Measurements from ENCODE around the gene ZNF608. TPM values are rescaled to one million over a fixed set of nuclear protein-coding genes. Genes with fewer than 3 reads are reported as not detected.

Gene ZNF608
- polyA plus RNA-seq, 2 donors, result 4.1 to 5.9 TPM

DNA sequence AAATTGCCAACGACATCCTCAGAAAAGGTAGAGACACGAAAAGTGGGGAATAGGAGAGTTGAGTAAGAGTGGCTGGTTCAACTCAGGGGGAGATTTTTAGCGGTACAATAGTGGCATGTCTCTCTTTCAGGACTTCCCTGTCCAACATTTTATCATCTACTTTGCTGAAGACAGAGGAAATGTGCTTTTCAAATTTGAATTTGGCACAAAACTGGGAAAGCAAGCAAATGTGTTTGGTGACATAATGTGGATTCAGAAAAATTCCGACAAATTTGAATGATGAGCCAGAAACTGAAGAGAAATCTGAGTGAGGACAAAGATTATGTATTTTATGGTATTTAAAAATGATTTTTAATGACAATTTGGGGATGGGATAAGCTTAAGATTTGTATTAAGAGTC lies 33.6 kb upstream of the ZNF608 start:
- no peak overlapping the region for H3K4me3 ChIP-seq (ENCODE audit: low read depth in 1 of 2, low read length in 2 of 2)
- no peaks in the 10 kb centered on the region for H3K36me3 ChIP-seq (ENCODE audit: control insufficient read depth in 2 of 2, insufficient read depth in 2 of 2, low read length in 1 of 2)
- no peaks in the 10 kb centered on the region for H3K4me1 ChIP-seq (ENCODE audit: control insufficient read depth in 2 of 2, insufficient read depth in 2 of 2, low read length in 1 of 2)
- 90 to 91% methylated on average over 4 of the region's 4 CpGs for WGBS, 2 donors
- no peaks in the 10 kb centered on the region for H3K9me3 ChIP-seq (ENCODE audit: control insufficient read depth in 2 of 2, insufficient read depth in 1 of 2, low read depth in 1 of 2, low read length in 1 of 2)
- H3K27me3 ChIP-seq (ENCODE audit: control insufficient read depth in 1 of 2, insufficient read depth in 2 of 2, low read length in 2 of 2), result no peaks in the 10 kb centered on the region
- H3K27ac ChIP-seq (ENCODE audit: low read depth in 2 of 2, low read length in 1 of 2), result no peak overlapping the region

DNA sequence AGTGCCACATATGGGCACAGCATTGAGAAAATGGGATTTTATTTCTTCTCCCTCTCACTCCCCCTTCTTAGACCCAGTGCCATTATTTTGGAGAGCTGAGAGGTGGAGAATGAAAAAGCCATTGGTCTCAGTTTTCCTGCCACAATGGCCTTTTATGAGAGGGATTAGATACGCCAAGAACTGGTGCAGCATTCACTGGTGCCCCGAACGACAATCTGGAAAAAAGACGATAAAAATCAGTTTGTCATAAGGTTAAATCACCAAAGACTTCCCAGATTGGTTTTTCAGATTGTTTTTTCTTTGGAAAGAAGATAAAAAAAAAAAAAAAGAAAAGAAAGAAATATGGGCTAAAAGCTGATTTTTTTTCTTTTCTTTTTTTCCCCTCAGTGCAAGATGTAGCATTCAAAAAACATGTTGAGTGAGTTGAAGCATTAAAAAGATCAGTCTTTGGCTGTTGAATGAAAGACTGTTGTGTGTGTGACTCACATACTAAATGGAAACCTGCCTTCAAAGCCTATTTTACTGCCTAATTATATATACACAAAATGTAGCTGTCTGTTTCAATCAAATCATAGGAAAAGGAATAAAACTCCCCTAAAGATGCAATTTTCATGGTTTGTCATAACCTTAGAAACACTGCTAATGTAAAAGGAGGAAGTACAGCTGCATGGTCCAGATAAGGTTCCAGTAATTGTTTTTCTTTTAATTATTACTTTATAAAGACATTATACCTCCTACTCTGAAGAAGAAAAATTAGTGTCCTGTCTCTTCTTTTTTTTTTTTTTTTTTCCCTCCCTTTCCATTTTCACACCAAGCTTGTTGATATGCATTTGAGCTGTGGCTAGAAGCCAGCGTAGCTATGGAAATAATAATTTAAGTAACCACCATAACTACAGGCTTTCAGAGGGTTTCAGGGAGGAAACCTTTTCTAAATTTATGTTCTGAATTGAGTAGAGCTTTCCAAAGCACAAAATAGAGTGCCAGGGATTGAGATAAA lies 27.2 kb upstream of the ZNF608 start:
- Histone ChIP-seq H3K36me3 (ENCODE audit: control insufficient read depth in 2 of 2, insufficient read depth in 2 of 2, low read length in 1 of 2) (no peaks in the 10 kb centered on the region), H3K4me3 (ENCODE audit: low read depth in 1 of 2, low read length in 2 of 2) (no peak overlapping the region), H3K4me1 (ENCODE audit: control insufficient read depth in 2 of 2, insufficient read depth in 2 of 2, low read length in 1 of 2) (no peaks in the 10 kb centered on the region), H3K9me3 (ENCODE audit: control insufficient read depth in 2 of 2, insufficient read depth in 1 of 2, low read depth in 1 of 2, low read length in 1 of 2) (no peaks in the 10 kb centered on the region), H3K27me3 (ENCODE audit: control insufficient read depth in 1 of 2, insufficient read depth in 2 of 2, low read length in 2 of 2) (no peaks in the 10 kb centered on the region), H3K27ac (ENCODE audit: low read depth in 2 of 2, low read length in 1 of 2) (no peak overlapping the region)
- WGBS, 2 donors, result 70 to 78% methylated on average over 5 of the region's 5 CpGs

DNA sequence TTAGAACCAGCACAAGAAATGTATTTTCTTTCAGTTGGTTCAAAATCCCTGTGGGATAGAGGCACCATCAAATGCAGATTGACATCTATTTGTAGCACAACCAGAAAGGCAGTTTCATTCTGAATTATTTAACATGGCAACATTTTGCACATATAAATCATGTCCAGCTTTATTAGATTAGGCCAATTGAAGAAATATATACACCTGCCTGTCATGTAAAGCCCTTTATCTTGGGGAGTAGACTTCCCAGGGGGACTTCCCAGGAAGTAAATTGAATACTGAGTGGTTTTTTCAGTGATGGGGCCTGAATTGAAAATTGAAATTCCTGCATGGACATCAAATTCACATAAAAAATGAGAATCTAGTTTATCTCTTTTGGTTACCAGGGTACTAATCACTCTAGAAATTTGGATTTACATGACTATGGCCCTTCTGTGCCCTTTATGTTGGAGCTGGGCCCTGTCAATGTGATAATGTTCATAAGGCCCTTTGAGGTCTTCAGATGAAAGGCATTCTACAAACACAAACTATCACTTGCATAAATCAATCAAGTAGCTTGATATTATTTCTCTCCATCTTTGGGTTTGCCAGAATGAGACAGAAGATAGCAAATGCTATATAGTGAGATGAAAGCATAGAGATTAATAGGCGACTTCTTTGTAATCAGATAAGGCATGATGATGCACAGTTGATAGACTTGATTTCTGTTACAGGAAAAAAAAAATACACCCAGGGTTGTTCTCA lies 26.2 kb upstream of the ZNF608 start:
- Histone ChIP-seq H3K36me3 (ENCODE audit: control insufficient read depth in 2 of 2, insufficient read depth in 2 of 2, low read length in 1 of 2) (no peaks in the 10 kb centered on the region), H3K4me3 (ENCODE audit: low read depth in 1 of 2, low read length in 2 of 2) (no peak overlapping the region), H3K9me3 (ENCODE audit: control insufficient read depth in 2 of 2, insufficient read depth in 1 of 2, low read depth in 1 of 2, low read length in 1 of 2) (no peaks in the 10 kb centered on the region), H3K27ac (ENCODE audit: low read depth in 2 of 2, low read length in 1 of 2) (no peak overlapping the region), H3K4me1 (ENCODE audit: control insufficient read depth in 2 of 2, insufficient read depth in 2 of 2, low read length in 1 of 2) (no peaks in the 10 kb centered on the region), H3K27me3 (ENCODE audit: control insufficient read depth in 1 of 2, insufficient read depth in 2 of 2, low read length in 2 of 2) (no peaks in the 10 kb centered on the region)
- 86 to 89% methylated on average over 1 of the region's 1 CpG for WGBS, 2 donors

DNA sequence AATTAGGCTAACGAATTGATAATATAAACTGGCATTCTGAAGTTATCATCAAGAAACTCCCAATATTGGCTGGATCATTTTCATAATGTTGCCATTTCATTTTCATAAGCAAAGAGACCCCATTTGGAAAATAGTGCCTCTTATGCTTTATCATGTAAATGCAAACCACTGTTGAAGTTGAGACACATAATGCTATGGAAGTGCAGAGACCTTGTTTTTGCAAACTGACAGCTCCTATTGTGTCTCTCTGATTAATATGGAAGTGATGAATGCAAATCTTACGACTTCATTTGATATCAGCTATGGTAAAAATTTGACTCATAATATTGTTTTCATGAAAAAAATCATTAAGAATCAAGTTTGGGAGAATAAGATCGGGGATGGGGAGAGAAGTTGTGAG lies 25.3 kb upstream of the ZNF608 start:
- no peaks in the 10 kb centered on the region for H3K27me3 ChIP-seq (ENCODE audit: control insufficient read depth in 1 of 2, insufficient read depth in 2 of 2, low read length in 2 of 2)
- H3K36me3 ChIP-seq (ENCODE audit: control insufficient read depth in 2 of 2, insufficient read depth in 2 of 2, low read length in 1 of 2), result no peaks in the 10 kb centered on the region
- H3K4me3 ChIP-seq (ENCODE audit: low read depth in 1 of 2, low read length in 2 of 2), result no peak overlapping the region
- WGBS, 2 donors, result 89 to 95% methylated on average over 3 of the region's 3 CpGs
- H3K9me3 ChIP-seq (ENCODE audit: control insufficient read depth in 2 of 2, insufficient read depth in 1 of 2, low read depth in 1 of 2, low read length in 1 of 2), result no peaks in the 10 kb centered on the region
- no peak overlapping the region for H3K27ac ChIP-seq (ENCODE audit: low read depth in 2 of 2, low read length in 1 of 2)
- H3K4me1 ChIP-seq (ENCODE audit: control insufficient read depth in 2 of 2, insufficient read depth in 2 of 2, low read length in 1 of 2), result no peaks in the 10 kb centered on the region

- H3K27ac ChIP-seq (ENCODE audit: low read depth in 2 of 2, low read length in 1 of 2), result no peak overlapping the region
- 30 to 35% methylated on average over 3 of the region's 3 CpGs for WGBS, 2 donors
- no peaks in the 10 kb centered on the region for H3K36me3 ChIP-seq (ENCODE audit: control insufficient read depth in 2 of 2, insufficient read depth in 2 of 2, low read length in 1 of 2)
- H3K4me1 ChIP-seq (ENCODE audit: control insufficient read depth in 2 of 2, insufficient read depth in 2 of 2, low read length in 1 of 2), result no peaks in the 10 kb centered on the region
- H3K27me3 ChIP-seq (ENCODE audit: control insufficient read depth in 1 of 2, insufficient read depth in 2 of 2, low read length in 2 of 2), result no peaks in the 10 kb centered on the region
- H3K9me3 ChIP-seq (ENCODE audit: control insufficient read depth in 2 of 2, insufficient read depth in 1 of 2, low read depth in 1 of 2, low read length in 1 of 2), result no peaks in the 10 kb centered on the region
- no peak overlapping the region for H3K4me3 ChIP-seq (ENCODE audit: low read depth in 1 of 2, low read length in 2 of 2)
Measured at GRCh38 chr5:124764992-124765611, 18.7 kb upstream of the ZNF608 start.

DNA sequence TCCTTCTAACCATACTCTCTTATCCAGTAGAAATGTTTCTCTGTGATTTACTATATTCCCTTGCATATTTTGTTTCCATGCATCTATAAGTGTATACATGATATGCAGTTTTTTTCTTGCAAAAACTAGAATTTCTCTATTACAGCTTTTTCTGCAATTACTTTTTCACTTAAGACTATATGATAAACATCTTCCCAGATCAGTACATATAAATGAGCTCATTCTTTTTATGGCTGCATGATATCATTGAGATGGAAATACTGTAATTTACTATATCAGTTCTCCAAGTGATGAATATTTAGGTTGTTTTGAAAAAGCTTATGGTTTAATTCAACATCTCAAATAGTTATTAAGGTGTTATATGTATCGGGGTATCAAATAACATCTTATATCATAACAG lies 18.1 kb upstream of the ZNF608 start:
- H3K4me3 ChIP-seq (ENCODE audit: low read depth in 1 of 2, low read length in 2 of 2), result no peak overlapping the region
- WGBS, 2 donors, result 86 to 88% methylated on average over 1 of the region's 1 CpG

GRCh38 chr5:124761010-124761409 lies 14.6 kb upstream of the ZNF608 start:
- no peak overlapping the region for H3K27ac ChIP-seq (ENCODE audit: low read depth in 2 of 2, low read length in 1 of 2)
- no peak overlapping the region for H3K4me3 ChIP-seq (ENCODE audit: low read depth in 1 of 2, low read length in 2 of 2)
- H3K27me3 ChIP-seq (ENCODE audit: control insufficient read depth in 1 of 2, insufficient read depth in 2 of 2, low read length in 2 of 2), result no peaks in the 10 kb centered on the region
- H3K9me3 ChIP-seq (ENCODE audit: control insufficient read depth in 2 of 2, insufficient read depth in 1 of 2, low read depth in 1 of 2, low read length in 1 of 2), result no peaks in the 10 kb centered on the region
- H3K4me1 ChIP-seq (ENCODE audit: control insufficient read depth in 2 of 2, insufficient read depth in 2 of 2, low read length in 1 of 2), result no peaks in the 10 kb centered on the region
- H3K36me3 ChIP-seq (ENCODE audit: control insufficient read depth in 2 of 2, insufficient read depth in 2 of 2, low read length in 1 of 2), result no peaks in the 10 kb centered on the region
- WGBS, 2 donors, result 83 to 90% methylated on average over 4 of the region's 4 CpGs

More for the DNA sequence above, 18.1 kb upstream of the ZNF608 start:
- no peaks in the 10 kb centered on the region for H3K9me3 ChIP-seq (ENCODE audit: control insufficient read depth in 2 of 2, insufficient read depth in 1 of 2, low read depth in 1 of 2, low read length in 1 of 2)
- H3K27ac ChIP-seq (ENCODE audit: low read depth in 2 of 2, low read length in 1 of 2), result no peak overlapping the region
- H3K27me3 ChIP-seq (ENCODE audit: control insufficient read depth in 1 of 2, insufficient read depth in 2 of 2, low read length in 2 of 2), result no peaks in the 10 kb centered on the region
- H3K4me1 ChIP-seq (ENCODE audit: control insufficient read depth in 2 of 2, insufficient read depth in 2 of 2, low read length in 1 of 2), result no peaks in the 10 kb centered on the region
- no peaks in the 10 kb centered on the region for H3K36me3 ChIP-seq (ENCODE audit: control insufficient read depth in 2 of 2, insufficient read depth in 2 of 2, low read length in 1 of 2)

DNA sequence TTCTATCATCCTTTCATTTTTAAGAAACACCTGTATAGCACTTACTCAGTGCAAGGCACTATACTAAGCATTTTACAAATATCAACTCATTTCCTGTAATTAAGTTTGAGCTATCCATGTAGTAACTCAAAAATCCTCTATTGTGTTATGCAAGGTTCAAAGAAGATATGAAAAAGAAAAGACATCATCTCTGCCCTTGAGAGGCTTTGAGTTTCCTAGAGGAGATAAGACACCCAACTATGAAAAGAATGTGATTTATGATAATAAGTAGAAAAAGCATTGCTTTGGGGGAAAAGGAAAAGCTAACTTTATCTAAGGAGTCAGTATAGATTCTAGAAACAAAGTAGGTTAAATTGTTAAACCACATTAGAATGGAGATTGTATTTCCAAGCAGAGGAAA lies 14.2 kb upstream of the ZNF608 start:
- no peaks in the 10 kb centered on the region for H3K9me3 ChIP-seq (ENCODE audit: control insufficient read depth in 2 of 2, insufficient read depth in 1 of 2, low read depth in 1 of 2, low read length in 1 of 2)
- no peak overlapping the region for H3K4me3 ChIP-seq (ENCODE audit: low read depth in 1 of 2, low read length in 2 of 2)
- H3K36me3 ChIP-seq (ENCODE audit: control insufficient read depth in 2 of 2, insufficient read depth in 2 of 2, low read length in 1 of 2), result no peaks in the 10 kb centered on the region
- no peaks in the 10 kb centered on the region for H3K27me3 ChIP-seq (ENCODE audit: control insufficient read depth in 1 of 2, insufficient read depth in 2 of 2, low read length in 2 of 2)
- H3K4me1 ChIP-seq (ENCODE audit: control insufficient read depth in 2 of 2, insufficient read depth in 2 of 2, low read length in 1 of 2), result no peaks in the 10 kb centered on the region
- H3K27ac ChIP-seq (ENCODE audit: low read depth in 2 of 2, low read length in 1 of 2), result no peak overlapping the region

GRCh38 chr5:124755565-124755964 lies 9.1 kb upstream of the ZNF608 start:
- H3K4me3 ChIP-seq (ENCODE audit: low read depth in 1 of 2, low read length in 2 of 2), result no peak overlapping the region
- no peaks in the 10 kb centered on the region for H3K4me1 ChIP-seq (ENCODE audit: control insufficient read depth in 2 of 2, insufficient read depth in 2 of 2, low read length in 1 of 2)
- H3K27me3 ChIP-seq (ENCODE audit: control insufficient read depth in 1 of 2, insufficient read depth in 2 of 2, low read length in 2 of 2), result no peaks in the 10 kb centered on the region
- no peaks in the 10 kb centered on the region for H3K9me3 ChIP-seq (ENCODE audit: control insufficient read depth in 2 of 2, insufficient read depth in 1 of 2, low read depth in 1 of 2, low read length in 1 of 2)
- H3K36me3 ChIP-seq (ENCODE audit: control insufficient read depth in 2 of 2, insufficient read depth in 2 of 2, low read length in 1 of 2), result no peaks in the 10 kb centered on the region
- H3K27ac ChIP-seq (ENCODE audit: low read depth in 2 of 2, low read length in 1 of 2), result no peak overlapping the region
- WGBS, 2 donors, result 61 to 69% methylated on average over 3 of the region's 3 CpGs

All from esophagus (tissue), 2 donors.